DOHH2 (cell line): ENCODE results near the gene MAGEL2.

Experiments
- CTCF ChIP-seq: fragments of 200-600 bp; sonication (generic); IDR thresholded peaks from one replicate; pipeline ENCODE4 v1.5.1; 2014; ENCODE audit warnings: antibody characterized with exemption, mild to moderate bottlenecking, low read depth, low read length; ENCODE audit not compliant: poor library complexity, severe bottlenecking
- EZH2phosphoT487 ChIP-seq: fragments of 200-600 bp; sonication (generic); IDR thresholded peaks from 2 replicates; pipeline ENCODE4 v1.6.1; 2017; ENCODE audit warnings: borderline replicate concordance, mild to moderate bottlenecking, antibody characterized with exemption, low read length, moderate library complexity, mixed read lengths

- TF ChIP-seq CTCF: no peak
- TF ChIP-seq EZH2phosphoT487: no peak
These were observed 42.3 kb upstream of the MAGEL2 start for GRCh38 chr15:23690015-23690414.
